AG04450 (cell line): ENCODE measurements around the gene NPLOC4. TPM values are rescaled to one million over a fixed set of nuclear protein-coding genes. Genes with fewer than 3 reads are reported as not detected.
A peak's percentile ranks its signal among the peaks of the same experiment; 100 is the strongest.
"Not testable (repeated sequence)": the region's sequence is repeated elsewhere in the genome, so short reads cannot be mapped to it uniquely, and the experiment has no call there.

ENCODE experiments used
- CTCF ChIA-PET: fragments of 300-600, 350-600 bp; formaldehyde crosslinking; extraction: SDS; loops from one replicate; lab custom pipeline; 2022; ENCODE audit warnings: antibody characterized with exemption, inconsistent platforms; lab: Charles Lee
- POLR2A ChIA-PET: fragments of 350-600 bp; formaldehyde crosslinking; extraction: SDS; loops from one replicate; lab custom pipeline; 2021; ENCODE audit warnings: antibody characterized with exemption, inconsistent platforms; lab: Yijun Ruan, JAX
- DNase-seq: peaks from one replicate; pipeline ENCODE4 v3.0.0-alpha.2; 2011; ENCODE audit warnings: low read depth, low spot score
- H3K27ac ChIP-seq: one replicate; pipeline ENCODE4 v1.5.1; 2012; ENCODE audit warnings: low read depth, low read length, control low read depth
- H3K27me3 ChIP-seq: one replicate; pipeline ENCODE4 v1.6.0; 2012; ENCODE audit warnings: low read length; ENCODE audit not compliant: control insufficient read depth, insufficient read depth
- H3K4me3 ChIP-seq: 2 replicates; pipeline ENCODE4 v1.5.1; 2011; ENCODE audit warnings: mild to moderate bottlenecking, low read depth, low read length, control low read depth
- H3K9me3 ChIP-seq: 2 replicates; pipeline ENCODE4 v1.5.1; 2012; ENCODE audit warnings: low read length; ENCODE audit not compliant: control insufficient read depth, insufficient read depth
- polyA plus RNA-seq: library from polyadenylated mRNA; depleted of rRNA; stranded (reverse); fragments of >200 nt; gene quantifications from 2 replicates; pipeline ENCODE4 v1.2.3, GENCODE V29; 2011
- TF ChIP-seq, protein P1 (sequence below): IDR thresholded peaks from 2 replicates; pipeline ENCODE4 v1.5.1; 2011; ENCODE audit warnings: low read depth, low read length, control low read depth, inconsistent platforms

The NPLOC4 gene
- polyA plus RNA-seq, 1 experiment, result 66.5 TPM

DNA sequence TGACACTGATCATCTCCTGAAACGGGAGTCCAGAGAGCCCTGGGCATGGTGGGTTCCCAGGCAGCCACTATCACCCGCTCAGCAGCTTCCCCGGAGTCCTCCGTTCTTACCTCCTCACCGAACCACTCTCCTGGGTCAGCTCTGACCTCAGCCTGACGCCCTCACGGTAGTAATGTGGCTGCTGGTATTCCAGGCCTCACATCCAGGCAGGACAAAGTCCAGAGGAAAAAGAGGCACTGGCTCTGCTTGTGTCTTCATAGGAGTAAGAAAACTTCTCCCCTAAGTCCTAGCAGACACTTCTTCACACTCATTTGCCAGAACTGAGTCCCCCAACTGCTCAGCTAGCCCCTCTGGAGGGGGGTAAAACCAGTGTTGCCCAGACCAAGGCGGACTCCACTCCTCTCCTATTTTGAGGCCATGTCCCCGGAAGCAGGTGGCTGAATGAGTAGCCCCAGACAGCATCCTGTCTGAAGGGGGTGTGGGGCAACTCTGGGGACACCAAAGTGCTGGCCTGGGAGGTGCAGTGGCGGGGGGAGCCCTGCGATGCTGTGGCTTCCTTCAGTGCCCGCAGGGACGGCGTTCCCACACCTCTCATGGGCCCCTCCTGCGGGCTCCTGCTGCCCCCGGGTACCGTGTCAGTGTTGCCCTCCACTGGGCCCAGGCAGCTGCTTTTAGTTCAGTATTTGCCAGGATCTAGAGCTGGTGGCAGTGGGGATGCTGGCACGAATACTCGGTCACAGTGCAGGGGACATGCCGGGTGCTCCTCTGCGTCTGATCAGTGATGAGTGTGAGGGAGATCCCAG, 103.4 kb downstream of the NPLOC4 start:
- TF ChIP-seq, protein P1, sequence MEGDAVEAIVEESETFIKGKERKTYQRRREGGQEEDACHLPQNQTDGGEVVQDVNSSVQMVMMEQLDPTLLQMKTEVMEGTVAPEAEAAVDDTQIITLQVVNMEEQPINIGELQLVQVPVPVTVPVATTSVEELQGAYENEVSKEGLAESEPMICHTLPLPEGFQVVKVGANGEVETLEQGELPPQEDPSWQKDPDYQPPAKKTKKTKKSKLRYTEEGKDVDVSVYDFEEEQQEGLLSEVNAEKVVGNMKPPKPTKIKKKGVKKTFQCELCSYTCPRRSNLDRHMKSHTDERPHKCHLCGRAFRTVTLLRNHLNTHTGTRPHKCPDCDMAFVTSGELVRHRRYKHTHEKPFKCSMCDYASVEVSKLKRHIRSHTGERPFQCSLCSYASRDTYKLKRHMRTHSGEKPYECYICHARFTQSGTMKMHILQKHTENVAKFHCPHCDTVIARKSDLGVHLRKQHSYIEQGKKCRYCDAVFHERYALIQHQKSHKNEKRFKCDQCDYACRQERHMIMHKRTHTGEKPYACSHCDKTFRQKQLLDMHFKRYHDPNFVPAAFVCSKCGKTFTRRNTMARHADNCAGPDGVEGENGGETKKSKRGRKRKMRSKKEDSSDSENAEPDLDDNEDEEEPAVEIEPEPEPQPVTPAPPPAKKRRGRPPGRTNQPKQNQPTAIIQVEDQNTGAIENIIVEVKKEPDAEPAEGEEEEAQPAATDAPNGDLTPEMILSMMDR, result no peak
- POLR2A ChIA-PET, result interaction anchor here (1.3 kb wide), 1 partner anchor 19 kb away, joined by 3 read pairs; the partner anchor contains the start of gene FAAP100
- DNase-seq, result no peak
- CTCF ChIA-PET, result no interaction called here
- Histone ChIP-seq H3K27me3 (peaks cover 14% of the 10 kb centered on the region), H3K9me3 (peaks cover 12% of the 10 kb centered on the region; the same call in 1 of the 2 replicates), H3K27ac (no peak overlapping the region), H3K4me3 (no peak overlapping the region)

DNA sequence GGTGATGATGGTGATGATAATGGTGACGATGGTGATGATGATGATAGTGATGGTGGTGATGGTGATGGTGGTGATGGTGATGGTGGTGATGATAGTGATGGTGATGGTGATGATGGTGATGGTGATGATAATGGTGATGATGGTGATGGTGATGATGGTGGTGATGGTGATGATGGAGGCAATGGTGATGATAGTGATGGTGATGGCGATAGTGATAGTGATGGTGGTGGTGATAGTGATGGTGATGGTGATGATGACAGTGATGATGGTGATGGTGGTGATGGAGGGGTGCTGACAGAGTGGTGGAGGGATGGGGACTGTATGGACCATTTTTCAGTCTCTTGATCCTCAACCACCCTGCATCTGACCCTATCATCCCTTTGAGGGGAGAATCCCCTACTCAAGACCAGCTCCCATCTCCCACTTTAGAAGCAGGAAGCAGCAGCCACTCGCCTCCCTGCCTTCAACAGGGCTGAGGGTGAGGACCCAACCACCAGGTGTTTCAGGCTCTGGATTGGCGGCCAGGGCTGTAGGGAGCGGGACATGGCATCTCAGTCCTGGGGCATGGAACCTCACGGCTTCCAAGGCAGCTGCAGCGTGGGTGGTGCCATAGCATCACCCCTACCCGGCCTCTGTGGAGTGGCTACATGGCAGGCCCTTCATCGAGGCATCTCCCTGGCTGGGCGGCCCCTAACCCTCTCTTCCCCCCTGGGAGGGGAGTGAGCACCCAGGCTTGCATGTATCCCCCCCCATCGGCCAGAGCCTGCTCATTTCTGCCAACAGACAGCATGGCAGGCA, 104.2 kb downstream of the NPLOC4 start:
- DNase-seq, result no peak
- ChIA-PET CTCF (no interaction called here), POLR2A (interaction anchor here (1.3 kb wide), 1 partner anchor 20 kb away, joined by 3 read pairs; the partner anchor contains the start of gene FAAP100)
- no peak overlapping the region for H3K4me3 ChIP-seq
- H3K9me3 ChIP-seq, result peaks cover 12% of the 10 kb centered on the region; the same call in 1 of the 2 replicates
- peaks cover 15% of the 10 kb centered on the region for H3K27me3 ChIP-seq
- TF ChIP-seq, protein P1, result no peak
- H3K27ac ChIP-seq, result peak overlapping the region; percentile 11

DNA sequence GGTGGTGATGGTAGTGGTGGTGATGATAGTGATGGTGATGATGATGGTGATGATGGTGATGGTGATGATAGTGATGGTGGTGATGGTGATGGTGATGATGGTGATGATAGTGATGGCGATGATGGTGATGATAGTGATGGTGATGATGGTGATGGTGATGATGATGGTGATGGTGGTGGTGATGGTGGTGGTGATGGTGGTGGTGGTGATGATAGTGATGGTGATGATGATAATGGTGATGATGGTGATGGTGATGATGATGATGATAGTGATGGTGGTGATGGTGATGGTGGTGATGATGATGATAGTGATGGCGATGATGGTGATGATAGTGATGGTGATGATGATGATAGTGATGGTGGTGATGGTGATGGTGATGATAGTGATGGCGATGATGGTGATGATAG, 104.9 kb downstream of the NPLOC4 start:
- POLR2A ChIA-PET, CTCF ChIA-PET: not testable (repeated sequence)
- H3K9me3 ChIP-seq, result peaks cover 12% of the 10 kb centered on the region; the same call in 1 of the 2 replicates

DNA sequence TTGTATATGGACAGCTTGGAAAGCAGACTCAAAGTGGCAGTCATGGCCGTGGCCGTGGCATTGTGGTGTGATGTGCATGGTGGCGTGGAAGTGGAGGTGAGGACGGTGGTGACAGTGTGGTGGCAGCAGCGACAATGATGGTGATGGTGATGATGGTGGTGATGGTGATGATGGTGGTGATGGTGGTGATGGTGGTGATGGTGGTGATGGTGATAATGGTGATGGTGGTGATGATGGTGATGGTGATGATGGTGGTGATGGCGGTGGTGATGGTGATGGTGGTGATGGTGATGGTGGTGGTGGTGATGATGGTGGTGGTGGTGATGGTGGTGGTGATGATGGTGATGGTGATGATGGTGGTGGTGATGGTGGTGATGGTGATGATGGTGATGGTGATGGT, 105.9 kb downstream of the NPLOC4 start:
- peaks cover 10% of the 10 kb centered on the region for H3K27me3 ChIP-seq
- H3K4me3 ChIP-seq, POLR2A ChIA-PET, CTCF ChIA-PET, H3K27ac ChIP-seq, DNase-seq: not testable (repeated sequence)
- peaks cover 12% of the 10 kb centered on the region; the same call in 1 of the 2 replicates for H3K9me3 ChIP-seq

More for the DNA sequence above, 104.9 kb downstream of the NPLOC4 start:
- not testable (repeated sequence) for DNase-seq, H3K27ac ChIP-seq, H3K4me3 ChIP-seq
- peaks cover 15% of the 10 kb centered on the region for H3K27me3 ChIP-seq

DNA sequence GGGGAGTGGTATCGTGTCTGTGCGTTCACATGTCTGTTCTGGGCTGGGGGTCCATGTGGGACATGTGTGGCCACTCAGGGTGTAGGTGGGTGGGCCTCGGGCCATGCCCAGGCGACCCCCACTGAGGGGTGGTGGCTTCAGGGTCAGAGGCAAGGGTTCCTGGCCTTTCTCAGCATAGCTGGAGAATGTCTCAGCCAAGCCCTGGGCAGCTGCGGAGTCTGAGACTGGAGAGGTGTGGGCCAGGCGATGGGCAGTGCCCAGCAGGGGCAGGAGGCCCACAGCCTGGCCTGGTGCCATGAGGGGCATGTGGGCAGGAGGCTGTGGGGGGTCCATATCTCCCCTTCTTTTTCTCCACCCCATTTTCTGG, 107.5 kb downstream of the NPLOC4 start:
- Histone ChIP-seq H3K27ac (no peak overlapping the region), H3K9me3 (peaks cover 12% of the 10 kb centered on the region; the same call in 1 of the 2 replicates), H3K4me3 (no peak overlapping the region), H3K27me3 (peaks cover 8% of the 10 kb centered on the region)
- DNase-seq, result no peak
- POLR2A ChIA-PET, result interaction anchor here (0.6 kb wide), 1 partner anchor 68 kb away, joined by 7 read pairs; no protein-coding TSS in a partner anchor
- CTCF ChIA-PET, result no interaction called here
- TF ChIP-seq, protein P1, result no peak
